Stimulated activated CD4-positive, alpha-beta T cell treated with anti-CD3 and anti-CD28 coated beads, Interleukin-4, amount 100 ng/mL, for 24 hours (primary cell): ENCODE measurements around the gene FAM170B.

ENCODE experiments used
- DNase-seq: peaks from one replicate; pipeline ENCODE4 v3.0.0-alpha.2; 2020

The FAM170B gene

DNA sequence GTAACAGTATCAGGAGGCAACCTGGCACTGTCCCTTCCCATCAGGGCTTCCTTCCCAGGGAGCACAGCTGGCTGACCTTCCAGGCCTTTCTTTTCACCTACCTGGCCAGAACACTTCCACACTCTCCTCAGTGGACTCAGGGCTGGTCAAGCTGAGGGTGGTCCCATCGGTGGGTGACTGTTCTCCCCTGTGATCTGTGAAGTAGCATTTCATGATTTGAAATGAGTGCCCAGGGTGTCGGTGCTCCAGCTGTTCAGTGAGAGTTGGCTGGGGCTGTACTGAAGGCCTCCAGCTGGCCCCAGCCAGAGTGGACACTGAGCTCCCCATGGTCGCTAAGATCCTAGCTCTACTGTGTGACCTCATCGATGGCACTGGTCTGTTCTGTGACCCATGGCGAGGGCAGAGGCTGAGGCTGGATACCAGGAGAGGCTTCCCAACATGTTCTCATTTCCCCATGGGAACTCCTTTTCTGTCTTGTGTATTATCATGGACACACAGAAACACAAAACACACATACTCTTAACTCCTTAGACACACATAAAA is at the start of gene FAM170B:
FAM170B (minus strand) TSS at position 316 of the 543 bp plus-strand sequence; CDS start at position 213, 103 bp downstream.
- DNase-seq, result no peak

GRCh38 chr10:49182776-49183175 is 49.0 kb upstream of the FAM170B start:
- DNase-seq, result no peak

DNA sequence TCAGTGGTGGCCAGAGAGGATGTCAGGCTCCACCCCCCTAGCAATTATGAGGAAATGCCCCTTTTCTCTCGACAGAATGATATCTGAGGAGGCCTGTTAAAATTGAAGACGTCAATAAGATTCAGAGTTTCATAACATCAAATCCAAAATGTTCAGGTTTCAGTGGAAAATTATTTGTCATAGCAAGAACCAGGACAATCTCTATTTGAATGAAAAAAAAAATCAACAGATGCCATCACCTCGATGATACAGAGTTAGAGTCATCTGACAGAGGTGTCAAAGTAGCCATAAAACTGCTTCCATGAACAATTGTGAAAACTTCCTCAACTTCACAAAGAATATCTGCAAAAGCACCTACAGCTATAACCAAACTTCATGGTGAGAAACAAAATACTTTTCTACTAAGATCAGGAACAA is 46.6 kb upstream of the FAM170B start:
- DNase-seq, result no peak

- no peak for DNase-seq
Observed at GRCh38 chr10:49179699-49180443, 46.0 kb upstream of the FAM170B start.

- DNase-seq, result no peak
Observed at GRCh38 chr10:49178489-49179471, 45.0 kb upstream of the FAM170B start.

GRCh38 chr10:49177391-49178355 is 43.9 kb upstream of the FAM170B start:
- DNase-seq, result peak; percentile 75

GRCh38 chr10:49176310-49177268 is 42.8 kb upstream of the FAM170B start:
- no peak for DNase-seq

- no peak for DNase-seq
Observed at GRCh38 chr10:49175587-49176309, 41.9 kb upstream of the FAM170B start.

DNA sequence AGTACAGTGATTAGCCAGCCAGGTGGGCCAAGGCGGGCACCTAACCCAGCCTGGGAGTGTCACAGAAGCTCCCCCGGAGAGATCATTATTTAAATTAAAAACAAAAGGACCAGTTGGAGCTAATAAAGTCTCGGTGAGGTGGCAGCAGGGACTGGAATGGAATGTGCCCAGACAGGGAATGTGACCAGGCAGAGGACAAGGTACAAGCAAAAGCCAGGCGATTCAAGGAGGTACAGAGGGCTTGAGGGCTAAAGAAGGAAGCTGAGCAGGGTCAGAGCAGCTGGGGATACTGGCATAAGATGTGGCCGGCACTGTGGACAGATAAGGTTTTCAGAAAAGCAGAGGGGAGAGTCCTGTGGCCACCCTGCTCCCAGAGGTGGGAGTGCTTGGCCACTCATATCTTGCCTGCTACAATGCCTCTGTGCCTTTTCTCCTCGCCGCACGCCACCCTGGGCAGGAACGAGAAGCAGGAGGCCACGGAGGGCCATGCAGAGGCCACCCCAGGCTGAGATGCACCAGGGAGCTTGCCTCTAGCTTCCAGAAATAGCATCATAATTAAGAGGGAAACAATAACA is 41.2 kb upstream of the FAM170B start:
- no peak for DNase-seq

GRCh38 chr10:49174261-49174925 is 40.6 kb upstream of the FAM170B start:
- no peak for DNase-seq

GRCh38 chr10:49173853-49174252 is 40.0 kb upstream of the FAM170B start:
- no peak for DNase-seq

GRCh38 chr10:49173201-49173772 is 39.5 kb upstream of the FAM170B start:
- no peak for DNase-seq

- no peak for DNase-seq
Observed at GRCh38 chr10:49172777-49173132, 38.9 kb upstream of the FAM170B start.

DNA sequence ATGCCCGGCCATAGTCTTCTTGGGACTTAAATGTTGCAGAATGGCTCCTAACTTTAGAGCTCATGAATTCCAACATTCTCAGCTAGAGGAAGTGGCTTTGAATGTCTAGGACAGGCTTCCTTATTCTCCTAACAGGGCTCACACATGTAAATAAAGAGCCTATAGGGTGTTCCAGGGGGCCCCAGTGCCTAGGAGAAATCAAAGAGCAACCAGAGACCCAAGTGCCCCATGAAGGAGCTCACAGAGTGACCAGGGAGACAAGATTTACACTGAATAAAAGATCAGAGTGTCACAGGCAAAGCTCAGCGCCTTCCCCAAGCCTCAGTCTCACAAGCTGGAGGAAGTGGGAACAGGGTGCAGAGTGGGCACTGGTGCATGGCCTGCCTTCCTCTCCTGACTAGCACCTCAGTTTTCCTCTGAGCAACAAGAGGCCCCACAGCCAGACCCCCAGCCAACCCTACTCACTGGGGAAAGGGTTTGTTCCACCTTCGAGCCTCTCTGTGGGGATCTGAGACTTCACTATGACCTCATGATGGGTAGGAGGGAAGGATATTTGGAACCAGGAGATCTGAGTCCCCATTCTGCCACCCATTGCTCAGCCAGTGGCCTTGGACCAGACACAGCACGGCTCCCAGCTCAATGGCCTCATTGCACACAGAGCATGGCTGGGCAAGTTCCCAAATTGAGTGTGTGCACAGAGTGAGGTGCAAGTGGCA is 38.4 kb upstream of the FAM170B start:
- DNase-seq, result no peak

- DNase-seq, result no peak
Observed at GRCh38 chr10:49171326-49172060, 37.7 kb upstream of the FAM170B start.

GRCh38 chr10:49170632-49171325 is 37.0 kb upstream of the FAM170B start:
- DNase-seq, result no peak

GRCh38 chr10:49169776-49170175 is 36.0 kb upstream of the FAM170B start:
- no peak for DNase-seq
